Fibroblast of skin of left biceps (primary cell): ENCODE data around the gene CPN2.

Experiments used
- DNase-seq, 2 experiments: peaks; one replicate each; pipeline ENCODE4 v3.0.0-alpha.2; 2013; ENCODE audit warnings: low read depth in 2 of 2

CPN2 gene

DNA sequence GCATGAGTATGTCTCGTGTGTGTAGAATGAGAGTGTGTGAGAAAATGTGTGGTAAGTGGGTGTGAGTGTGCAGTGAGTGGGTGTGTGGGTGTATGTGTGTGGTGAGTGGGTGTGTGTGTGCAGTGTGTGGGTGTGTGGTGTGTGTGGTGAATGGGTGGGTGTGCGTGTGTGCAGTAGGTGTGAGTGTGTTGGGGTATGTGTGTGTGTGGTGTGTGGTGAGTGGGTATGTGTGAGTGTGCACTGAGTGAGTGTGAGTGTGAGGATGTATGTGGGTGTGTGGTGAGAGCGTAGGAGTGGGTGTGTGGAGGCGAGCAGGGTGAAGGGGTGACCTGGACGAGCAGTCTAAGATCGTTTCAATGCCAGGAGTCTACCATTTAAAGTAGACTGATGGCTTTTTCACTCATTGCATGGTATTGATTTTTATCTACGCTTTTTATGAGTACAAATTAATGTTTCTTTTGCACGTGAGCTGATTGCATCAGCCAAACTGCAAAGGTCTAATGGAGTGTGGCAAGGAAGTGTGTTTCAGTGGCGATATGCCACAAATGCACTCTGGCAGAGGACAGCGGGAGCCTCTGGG lies 1.6 kb upstream of the CPN2 start:
- no peak for DNase-seq

DNA sequence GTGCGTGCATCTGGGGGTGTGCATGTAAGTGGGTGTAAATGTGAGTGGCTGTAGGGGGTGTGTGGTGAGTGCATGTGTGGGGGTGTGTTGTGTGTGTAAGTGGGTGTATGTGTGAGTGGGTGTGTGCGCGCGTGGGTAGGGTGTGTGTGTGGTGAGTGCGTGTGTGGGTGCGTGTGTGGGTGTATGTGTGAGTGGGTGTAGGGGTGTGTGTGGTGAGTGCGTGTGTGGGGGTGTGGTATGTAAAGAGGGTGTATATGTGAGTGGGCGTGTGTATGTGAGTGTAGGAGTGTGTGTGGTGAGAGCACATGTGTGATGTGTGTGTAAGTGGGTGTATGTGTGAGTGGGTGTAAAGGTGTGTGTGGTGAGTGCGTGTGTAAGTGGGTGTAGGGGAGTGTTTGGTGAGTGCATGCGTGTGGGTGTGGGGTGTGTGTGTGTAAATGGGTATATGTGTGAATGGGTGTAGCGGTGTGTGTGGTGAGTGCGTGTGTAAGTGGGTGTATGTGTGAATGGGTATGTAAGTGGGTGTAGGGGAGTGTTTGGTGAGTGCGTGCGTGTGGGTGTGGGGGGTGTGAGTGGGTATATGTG lies 916 bp upstream of the CPN2 start:
- DNase-seq: no peak

DNA sequence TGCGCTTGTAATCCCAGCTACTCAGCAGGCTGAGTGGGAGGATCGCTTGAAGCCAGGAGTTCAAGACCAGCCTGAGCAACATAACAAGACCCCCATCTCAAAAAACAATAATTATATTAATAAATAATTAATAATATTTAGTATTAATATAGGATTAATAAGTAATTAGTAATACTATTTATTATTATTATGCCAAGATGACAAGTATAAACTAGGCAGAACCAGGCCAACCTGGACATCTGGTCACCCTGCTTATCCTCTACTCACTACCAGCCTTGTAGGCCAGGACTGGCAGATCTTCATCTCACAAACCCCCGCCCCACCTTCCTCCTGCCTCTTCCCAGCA lies 429 bp downstream of the CPN2 start:
- no peak for DNase-seq

DNA sequence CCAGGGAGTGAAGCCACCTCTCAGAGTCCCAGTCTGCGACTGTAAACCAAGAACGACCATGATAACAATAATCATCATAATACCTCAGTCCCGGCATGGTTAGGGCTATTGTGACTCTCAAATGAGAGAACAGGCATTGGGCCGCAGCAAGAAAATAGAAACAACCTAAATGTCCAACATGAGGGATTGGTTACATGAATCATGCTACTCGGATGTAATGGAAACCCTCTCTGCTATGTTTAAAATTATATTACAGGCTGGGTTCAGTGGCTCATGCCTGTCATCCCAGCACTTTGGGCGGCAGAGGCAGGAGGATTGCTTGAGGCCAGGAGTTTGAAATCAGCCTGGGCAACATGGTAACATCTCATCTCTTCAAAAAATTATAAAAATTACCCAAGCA lies 2.8 kb downstream of the CPN2 start:
- no peak for DNase-seq

DNA sequence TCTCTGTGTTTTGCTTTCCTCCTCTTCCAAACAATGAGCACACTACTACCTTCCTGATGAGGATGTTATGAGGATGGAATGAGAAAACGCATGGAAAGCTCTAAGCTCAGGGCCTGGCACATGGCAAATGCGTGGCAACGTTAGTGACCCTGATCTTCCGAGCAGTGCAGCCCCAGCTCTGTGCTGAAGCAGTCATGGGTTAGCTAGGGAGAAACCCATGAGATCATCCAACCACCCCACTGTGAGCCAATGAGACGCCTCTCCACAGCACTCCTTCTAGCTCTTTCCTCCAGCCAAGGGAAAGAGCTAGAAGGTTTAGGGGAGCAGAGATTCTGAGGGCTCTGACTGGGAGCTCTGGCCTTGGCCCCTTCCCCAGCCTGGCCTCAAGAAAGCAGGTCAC lies 4.5 kb downstream of the CPN2 start:
- no peak for DNase-seq

DNA sequence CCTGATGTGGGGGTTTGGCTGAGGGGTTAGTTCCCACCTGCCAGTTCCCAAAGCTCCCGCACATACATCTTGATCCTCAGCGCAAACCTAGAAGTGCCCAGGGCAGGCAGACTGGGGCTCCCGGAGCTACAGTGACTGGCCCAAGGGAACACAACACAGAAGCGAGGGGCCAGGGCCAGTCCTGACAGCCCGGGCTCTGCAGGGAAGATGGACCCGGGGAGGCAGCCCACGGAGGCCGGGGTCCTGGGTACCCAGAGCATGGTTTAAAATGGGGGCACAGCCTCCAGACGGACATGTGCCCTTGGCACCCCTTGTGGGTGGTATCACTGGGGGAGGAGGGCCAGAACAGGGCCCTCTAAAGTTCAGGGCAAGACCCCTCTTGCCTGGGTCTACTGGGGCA lies 5.1 kb downstream of the CPN2 start:
- DNase-seq: no peak

DNA sequence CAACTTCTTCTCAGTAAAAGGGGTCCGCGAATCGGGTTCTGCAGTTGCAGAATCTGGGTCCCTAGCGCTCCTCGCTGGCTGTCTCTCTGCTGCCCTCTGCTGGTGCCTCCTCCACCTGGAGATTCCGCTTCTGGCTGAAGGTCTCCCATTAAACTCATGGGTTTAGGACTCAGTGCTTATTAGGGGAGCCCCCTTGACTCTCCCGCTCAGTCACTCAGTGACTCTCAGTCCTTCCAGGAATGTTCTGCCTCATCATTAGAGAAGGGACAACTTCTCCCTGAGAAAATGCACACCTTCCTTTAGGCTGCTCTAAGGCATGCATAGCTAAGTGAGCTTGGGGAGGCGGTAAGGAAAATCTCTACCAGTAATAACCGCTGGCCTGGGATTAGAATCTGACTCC lies 7.1 kb downstream of the CPN2 start:
- no peak for DNase-seq

DNA sequence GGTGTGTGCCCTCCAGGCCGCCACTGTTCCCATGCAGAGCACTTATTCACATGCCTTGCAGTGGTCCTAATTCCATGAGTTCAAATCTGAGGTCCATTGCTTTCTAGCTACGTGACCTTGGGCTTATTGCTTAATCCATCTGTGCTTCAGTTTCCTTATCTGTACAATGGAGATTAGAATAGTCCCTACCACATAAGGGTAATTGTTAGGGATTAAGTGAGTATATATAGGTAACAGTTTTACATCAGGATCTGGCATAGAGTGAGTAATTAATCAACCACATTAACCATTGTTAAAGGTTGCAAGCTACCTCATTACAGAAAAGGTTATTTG lies 7.6 kb downstream of the CPN2 start:
- DNase-seq: no peak

DNA sequence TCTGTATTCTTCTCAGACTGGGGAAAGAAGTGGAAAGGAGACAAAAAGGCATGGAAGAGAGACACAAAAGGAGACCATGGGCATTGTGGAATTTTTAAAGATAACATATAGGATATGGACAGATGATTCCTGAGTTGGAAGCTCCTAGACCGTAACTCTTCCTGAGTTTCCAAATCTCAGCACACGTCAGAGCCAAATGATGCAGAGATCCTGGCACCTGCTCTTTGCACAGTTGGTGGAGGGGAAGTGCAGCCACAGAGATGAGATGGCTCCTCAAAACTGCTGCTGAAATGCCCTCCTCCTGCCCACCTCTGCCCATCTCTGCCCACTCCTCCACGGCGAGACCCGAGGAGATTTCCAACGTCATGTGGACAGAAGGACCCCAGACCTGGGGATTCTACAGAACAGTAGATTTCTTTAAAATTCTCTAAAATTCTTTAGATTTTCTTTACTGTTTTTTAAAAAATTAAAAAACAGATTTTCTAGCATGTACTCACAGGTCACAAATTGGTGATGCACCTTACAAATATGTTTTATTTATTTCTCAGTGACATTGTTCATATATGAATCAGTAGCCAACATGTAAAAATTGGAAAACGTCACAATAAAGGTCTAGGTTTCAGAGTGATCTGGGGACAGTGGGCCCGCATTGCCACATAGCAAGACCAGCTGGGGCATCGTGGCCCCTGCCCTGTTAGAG lies 8.1 kb downstream of the CPN2 start:
- DNase-seq: no peak

DNA sequence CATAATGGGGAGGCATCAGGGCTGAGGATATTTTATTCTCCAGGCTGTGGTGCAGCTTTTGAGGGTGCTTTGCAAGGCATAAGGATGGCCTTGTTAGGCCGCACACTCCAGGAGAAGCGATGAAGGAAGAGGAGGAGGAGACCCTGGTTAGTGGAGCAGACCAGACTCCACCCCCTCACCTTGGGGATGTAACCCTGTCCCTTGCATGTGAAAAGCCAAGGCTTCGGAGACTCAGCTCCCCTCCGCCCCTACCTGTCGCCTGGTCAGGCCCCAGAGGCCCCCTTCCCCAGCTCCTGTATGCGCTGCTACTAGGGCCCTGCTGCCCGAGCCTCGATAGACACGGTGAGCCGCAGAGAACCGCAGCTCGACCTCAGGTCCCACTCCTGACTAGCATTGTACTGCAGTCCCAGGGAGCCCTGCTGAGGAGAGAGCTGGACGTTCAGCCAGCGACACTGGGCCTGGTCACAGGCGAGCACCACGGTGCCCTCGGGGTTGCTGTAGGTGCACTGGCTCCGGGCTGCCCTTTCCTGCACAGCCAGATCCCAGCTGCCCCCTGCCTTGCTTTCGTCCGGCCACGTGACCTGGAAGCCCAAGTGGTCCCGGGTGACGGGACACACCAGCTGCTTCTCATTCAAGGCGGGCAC lies 10.2 kb downstream of the CPN2 start:
- DNase-seq: no peak

DNA sequence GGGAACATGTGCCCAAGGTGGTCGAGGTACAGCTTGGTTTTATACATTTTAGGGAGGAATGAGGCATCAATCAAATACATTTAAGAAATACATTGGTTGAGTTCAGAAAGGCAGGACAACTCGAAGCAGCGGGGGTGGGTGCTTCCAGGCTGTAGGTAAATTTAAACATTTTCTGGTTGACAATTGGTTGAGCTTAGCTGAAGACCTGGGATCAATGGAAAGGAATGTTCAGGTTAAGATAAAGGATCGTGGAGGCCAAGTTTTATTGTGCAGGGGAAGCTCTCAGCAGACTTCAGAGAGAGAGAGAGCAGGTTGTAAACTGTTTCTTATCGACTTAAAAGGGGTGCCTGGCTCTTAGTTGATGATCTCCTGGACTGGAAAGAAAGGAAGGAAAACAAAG lies 11.3 kb downstream of the CPN2 start:
- no peak for DNase-seq

DNA sequence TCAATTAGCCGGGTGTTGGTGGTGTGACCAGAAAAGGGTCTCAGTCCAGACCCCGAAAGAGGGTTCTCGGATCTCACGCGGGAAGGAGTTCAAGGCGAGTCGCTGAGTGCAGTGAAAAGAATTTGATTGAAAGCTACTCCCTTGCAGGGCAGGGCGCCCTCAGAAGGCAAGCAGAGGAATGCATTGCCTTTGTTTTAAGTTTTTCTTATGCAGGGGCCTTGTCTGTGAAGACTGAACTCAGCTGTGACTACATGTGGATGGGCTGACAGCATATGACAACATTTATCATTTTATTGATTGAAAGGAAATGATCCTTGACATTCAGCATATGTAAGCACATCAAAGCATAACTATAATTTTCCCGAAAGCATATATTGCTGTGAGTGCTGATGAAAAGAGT lies 11.8 kb downstream of the CPN2 start:
- no peak for DNase-seq

DNA sequence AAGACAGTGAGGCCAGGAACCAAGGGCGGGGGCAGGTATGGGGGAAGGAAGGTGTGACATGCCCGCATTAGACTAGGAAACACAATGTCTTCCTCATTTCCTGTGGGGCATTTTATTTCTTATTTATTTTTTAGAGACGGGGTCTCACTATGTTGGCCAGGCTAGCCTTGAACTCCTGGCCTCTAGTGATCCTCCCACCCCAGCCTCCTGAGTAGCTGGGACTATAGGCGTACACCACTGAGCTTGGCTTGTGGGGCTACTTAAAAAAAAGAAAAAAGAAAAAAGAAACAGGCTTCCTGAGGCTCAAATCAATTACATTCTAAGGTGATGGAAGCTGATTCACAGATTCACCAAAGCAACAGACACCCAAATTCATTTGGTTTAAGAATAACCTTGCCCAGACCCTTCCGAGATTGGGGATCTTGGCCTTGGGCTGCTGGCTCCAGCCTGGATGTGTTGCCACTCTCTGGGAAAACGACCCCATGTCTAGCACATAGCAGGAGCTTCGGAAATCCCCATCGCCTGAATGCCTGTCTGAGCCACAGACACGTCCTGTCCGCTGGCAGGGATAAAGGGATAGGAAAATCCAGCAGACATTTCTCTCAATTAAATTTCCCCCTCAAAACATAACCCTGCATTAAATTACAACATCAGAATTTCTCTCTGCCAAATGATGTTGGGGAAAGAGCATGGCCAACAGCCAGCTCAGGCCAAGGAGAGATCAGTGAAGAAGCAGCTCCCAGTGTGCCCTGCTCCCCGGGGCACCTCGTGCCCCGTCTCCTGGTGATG lies 13.0 kb downstream of the CPN2 start:
- DNase-seq: no peak

DNA sequence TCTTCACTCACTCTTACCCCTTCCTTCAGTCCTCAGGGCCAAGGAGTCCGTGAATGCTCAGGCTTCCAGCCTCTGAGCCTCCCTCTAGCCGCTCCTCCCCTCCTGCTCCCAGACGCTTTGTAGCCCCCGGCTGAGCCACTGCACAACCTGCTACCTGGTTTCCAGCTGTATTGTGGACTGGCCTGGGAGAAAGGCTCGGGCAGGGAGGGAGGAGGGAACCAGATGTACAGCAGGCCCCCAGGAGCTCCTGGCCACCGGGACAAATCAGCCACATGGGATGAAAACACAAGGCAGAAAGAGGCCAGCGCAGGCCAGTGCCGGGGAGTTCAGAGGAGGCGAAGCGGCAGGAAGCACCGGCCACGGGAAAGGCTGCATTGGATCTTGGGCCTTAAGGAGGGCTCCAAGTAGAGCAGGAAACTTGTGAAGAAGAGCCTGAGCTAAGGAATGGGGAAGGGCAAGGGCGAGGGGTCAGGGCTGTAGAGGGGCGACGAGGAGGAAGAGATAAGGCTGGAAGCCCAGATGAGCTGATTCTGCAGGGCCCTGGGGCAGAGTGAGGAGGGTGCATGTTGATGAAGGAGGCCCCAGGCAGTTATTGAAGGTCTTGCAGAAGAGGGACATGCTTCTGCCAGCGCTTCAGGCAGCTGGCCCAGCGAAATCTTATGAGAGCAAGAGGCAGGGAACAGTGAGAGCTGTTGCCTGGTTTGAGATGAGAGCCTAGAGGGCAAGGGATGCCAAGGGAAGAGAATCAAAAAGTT lies 14.3 kb downstream of the CPN2 start:
- DNase-seq: no peak

DNA sequence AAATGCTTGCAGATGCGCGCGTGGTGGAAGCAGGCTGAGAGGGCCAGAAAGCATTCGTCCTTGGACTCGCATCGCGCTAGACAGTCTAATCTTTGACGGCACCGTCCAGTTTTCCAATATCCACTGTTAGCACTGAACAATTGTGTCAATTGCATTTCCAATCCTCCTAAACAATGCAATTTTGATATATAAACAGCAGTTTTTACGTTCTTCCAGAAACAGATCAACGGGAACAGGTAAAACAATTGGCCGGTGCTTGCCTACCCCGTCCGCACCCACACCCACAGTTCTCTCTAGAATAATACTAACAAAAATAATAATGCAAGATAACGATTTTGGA lies 17.2 kb downstream of the CPN2 start:
- DNase-seq: no peak

DNA sequence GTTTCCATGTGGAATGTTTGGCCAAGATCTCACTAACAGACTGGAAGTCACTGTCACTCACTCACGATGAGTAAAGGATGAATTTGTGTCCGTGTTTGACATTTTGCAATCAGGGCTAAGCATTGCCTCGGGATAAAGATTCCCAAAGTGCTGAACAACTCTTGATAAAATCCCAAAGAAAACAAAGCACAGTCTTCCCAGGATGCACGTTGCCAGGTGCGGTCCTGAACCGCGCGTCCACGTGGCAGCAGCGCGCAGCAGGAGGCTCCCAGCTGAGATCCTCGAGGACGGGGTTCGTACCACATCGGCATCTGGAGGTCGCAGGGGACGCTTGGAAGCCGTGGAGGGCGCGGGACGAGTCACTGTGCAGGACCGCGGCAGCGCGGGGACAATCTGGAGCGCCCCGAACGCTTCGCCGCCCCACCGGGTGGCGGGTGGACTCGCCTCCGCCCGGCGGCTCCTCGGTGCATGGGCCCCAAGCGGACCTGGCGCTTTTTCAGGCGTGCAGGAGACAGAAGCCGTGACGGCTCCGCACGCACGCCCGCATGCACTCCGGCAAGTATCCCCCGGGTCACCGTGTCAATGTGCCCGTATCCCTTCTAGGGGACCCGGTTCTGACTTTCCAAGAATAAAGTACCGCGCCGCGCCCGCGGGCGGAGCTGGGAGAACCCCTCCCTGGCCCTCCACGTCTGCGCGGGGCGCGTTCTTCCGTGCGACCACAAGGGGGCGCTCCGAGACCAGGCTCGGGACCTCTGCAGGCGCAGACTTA lies 17.7 kb downstream of the CPN2 start:
- no peak for DNase-seq

DNA sequence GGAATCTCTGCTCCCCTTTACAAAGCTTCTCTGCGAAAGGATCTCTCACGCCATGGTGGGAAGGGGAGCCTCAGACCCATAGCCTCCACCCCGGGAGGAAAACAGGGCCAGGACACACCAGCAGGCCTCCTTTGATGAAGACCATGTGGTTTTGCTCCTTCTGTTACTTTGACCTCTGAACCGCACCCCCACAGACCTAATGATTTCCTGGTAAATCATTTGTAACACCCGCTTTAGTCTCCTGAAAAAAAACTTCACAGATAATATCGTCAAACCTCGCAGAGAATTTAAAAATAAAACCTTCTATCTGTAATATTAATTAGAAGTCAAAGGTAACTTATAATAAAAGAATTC lies 18.3 kb downstream of the CPN2 start:
- no peak for DNase-seq

DNA sequence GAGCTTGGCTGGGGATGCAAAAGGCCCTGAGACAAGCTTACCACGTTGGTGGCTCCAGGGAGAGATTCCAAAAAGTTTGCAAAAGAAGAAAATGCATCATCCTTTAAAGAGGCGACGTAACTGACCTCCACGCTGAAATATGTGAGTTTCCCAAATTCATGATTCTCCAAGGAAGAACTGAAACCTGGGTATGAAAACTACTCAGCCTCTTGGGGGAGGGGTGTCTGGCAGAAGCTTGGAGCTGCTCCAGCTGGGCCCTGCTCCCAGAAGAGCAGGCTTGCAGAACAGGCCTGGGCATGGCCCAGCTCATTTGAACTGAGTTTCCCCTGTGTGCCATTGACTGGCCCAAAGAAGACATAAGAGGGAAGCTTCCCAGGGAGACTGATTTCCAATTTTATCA lies 20.5 kb downstream of the CPN2 start:
- peak in 1 of 2 experiments; percentile 69 for DNase-seq

DNA sequence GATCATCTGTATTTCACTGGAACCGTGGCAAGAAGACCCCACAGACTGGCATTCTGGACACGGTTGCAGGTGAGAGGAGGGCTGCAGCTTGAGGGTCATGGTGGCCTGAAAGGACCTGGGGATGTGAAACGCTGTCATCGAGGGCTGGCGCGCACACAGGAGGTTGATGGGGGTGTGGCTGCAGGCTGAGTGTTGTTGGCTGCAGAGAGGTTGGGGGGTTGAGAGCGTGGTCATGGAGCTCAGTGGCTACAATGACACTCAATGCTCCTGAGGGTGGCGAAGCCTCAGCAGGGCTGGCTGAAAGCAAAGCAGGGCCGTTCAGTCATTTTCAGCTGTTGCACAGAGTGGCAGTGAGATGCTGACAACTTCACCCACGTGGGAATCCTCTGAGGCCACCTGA lies 21.0 kb downstream of the CPN2 start:
- no peak for DNase-seq

DNA sequence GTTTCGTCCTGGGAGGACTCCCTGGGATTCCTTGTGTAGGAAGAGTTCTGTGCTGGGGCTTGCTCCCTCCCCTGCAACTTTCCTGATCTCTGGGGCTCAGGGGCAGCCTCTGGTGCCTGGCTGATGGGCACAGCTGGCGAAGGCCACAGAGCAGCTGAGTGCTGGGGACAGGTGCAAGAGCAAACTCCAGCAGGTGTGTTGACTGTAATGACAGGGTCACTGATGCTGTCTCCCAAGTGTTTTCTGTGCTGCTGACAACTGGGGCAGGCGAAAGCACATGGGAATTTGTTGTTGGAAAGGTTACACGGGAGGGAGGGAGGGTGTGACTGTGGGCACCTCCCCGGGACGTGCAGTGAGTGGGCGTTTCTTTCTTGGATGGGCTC lies 21.6 kb downstream of the CPN2 start:
- no peak for DNase-seq

DNA sequence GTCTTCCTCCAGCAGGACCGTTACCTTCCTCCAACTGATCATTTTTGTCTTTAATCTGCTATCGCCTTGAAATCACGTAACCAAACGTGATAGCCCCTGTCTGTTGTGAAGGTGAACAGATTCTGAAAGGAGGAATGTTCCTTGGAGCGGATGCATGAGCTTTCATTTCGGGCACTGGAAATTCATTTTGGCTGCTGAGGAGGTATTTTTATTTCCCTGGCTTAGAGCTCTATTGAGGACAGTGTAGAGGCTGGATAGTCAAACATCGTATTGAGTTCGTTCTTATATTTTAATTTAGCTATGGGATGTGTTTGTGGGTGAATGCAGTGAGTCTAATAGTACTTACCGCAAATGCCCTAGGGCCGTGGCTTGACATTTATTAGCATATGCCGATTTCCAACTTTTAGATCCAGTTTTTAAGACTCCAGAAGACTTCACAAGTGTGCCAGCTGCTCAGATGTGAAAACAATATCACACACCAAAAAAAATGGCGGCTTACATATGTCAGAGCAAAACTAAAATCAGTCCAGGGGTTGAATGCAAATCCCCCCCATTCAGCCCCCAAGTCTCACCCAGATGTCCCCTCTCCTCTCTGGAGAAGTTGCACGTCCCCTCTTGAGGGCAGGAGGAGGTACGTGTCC lies 22.1 kb downstream of the CPN2 start:
- DNase-seq: no peak
